RWPE2 (cell line): ENCODE measurements around the gene SHE.

Experiments
- ATAC-seq: fragments of 200-7000 bp; cut with Tn5 transposase; 3 replicates; pipeline ENCODE4 v1.9.1; 2021; ENCODE audit warnings: low read depth
- DNase-seq: peaks from one replicate; pipeline ENCODE4 v3.0.0-alpha.2; 2020; ENCODE audit warnings: low spot score
- H3K27ac ChIP-seq: fragments of 450-650 bp; 2 replicates; pipeline ENCODE4 v1.5.1; 2017; ENCODE audit warnings: mild to moderate bottlenecking; ENCODE audit not compliant: poor library complexity, severe bottlenecking
- H3K27me3 ChIP-seq: fragments of 250-450 bp; sonication (Bioruptor Pico); 2 replicates; pipeline ENCODE4 v1.5.1; 2021; ENCODE audit warnings: mild to moderate bottlenecking, moderate library complexity; ENCODE audit not compliant: insufficient read depth, poor library complexity, severe bottlenecking
- H3K36me3 ChIP-seq: fragments of 250-450 bp; sonication (Bioruptor Pico); 2 replicates; pipeline ENCODE4 v1.5.1; 2020; ENCODE audit warnings: low read depth, mild to moderate bottlenecking, moderate library complexity
- H3K4me1 ChIP-seq: fragments of 250-450 bp; sonication (Bioruptor Pico); 2 replicates; pipeline ENCODE4 v1.5.1; 2021; ENCODE audit warnings: mild to moderate bottlenecking, moderate library complexity; ENCODE audit not compliant: insufficient read depth, poor library complexity, severe bottlenecking
- H3K4me3 ChIP-seq: fragments of 250-450 bp; sonication (Bioruptor Pico); 2 replicates; pipeline ENCODE4 v1.5.1; 2021; ENCODE audit warnings: mild to moderate bottlenecking, moderate library complexity; ENCODE audit not compliant: severe bottlenecking
- H3K9me3 ChIP-seq: fragments of 250-450 bp; sonication (Bioruptor Pico); 2 replicates; pipeline ENCODE4 v1.5.1; 2021; ENCODE audit warnings: mild to moderate bottlenecking, moderate library complexity; ENCODE audit not compliant: severe bottlenecking
- TF ChIP-seq, protein P1 (sequence below): fragments of 450-650 bp; IDR thresholded peaks from one replicate; pipeline ENCODE4 v1.5.1; 2017; ENCODE audit warnings: mild to moderate bottlenecking, moderate library complexity; ENCODE audit not compliant: poor library complexity, severe bottlenecking

SHE gene

DNA sequence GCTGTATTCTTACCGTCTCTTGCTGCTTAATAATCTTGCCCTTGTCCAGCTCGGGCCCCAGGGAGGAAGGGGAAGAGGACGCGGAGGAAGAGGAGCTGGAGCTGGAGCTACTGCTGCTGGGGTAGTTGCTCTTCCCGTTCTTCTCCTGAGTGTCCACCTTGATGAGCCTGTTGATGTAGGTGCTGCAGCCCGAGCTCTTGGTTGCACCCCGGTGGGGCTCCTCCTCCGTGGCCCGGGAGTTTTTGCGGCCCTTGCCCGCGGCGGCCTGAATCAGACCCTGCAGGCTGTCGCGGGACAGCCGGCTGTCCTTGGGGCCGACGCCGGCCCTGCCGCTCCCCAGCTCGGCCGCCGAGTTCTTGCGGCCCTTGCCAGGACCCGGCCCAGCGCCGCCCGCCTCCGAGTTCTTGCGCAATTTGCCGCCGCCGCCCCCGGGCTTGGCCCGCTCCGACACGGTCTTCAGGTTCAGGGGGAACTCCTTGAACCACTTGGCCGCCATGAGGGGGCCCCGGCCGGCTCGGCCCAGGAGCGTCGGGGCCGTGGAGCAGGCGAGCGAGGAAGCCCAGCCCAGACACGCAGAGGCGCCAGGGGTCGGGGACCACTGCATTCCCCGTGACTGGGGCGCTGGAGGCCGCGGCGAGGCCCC is 668 bp downstream of the SHE start:
- TF ChIP-seq, protein P1, sequence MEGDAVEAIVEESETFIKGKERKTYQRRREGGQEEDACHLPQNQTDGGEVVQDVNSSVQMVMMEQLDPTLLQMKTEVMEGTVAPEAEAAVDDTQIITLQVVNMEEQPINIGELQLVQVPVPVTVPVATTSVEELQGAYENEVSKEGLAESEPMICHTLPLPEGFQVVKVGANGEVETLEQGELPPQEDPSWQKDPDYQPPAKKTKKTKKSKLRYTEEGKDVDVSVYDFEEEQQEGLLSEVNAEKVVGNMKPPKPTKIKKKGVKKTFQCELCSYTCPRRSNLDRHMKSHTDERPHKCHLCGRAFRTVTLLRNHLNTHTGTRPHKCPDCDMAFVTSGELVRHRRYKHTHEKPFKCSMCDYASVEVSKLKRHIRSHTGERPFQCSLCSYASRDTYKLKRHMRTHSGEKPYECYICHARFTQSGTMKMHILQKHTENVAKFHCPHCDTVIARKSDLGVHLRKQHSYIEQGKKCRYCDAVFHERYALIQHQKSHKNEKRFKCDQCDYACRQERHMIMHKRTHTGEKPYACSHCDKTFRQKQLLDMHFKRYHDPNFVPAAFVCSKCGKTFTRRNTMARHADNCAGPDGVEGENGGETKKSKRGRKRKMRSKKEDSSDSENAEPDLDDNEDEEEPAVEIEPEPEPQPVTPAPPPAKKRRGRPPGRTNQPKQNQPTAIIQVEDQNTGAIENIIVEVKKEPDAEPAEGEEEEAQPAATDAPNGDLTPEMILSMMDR, result no peak
- H3K27ac ChIP-seq, result no peak overlapping the region
- H3K4me3 ChIP-seq, result peak overlapping the region; percentile 10
- DNase-seq, result no peak
- no peaks in the 10 kb centered on the region for H3K9me3 ChIP-seq
- peaks cover 76% of the 10 kb centered on the region for H3K27me3 ChIP-seq
- peak; percentile 44; the same call in 2 of the 3 replicates for ATAC-seq
- H3K4me1 ChIP-seq, result no peaks in the 10 kb centered on the region
- no peaks in the 10 kb centered on the region for H3K36me3 ChIP-seq

DNA sequence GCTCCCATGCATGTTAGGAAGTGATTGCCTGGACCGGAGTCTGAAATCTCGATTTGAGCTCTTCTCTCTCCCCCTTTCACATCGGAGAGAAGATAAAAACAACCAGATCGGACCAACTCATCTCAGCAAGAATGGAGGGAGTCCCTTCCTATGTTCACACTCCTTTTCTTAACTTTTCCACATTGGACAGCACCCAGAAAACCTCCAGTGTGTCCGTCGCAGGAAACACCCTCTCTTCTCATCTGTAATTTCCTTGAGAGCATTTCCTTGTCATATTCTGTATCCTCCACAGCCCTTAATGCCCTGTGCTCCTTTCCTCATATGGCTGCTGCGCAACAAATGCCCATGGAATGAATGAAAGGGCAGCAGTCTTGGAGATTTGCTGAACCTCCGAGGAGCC is 1.7 kb downstream of the SHE start:
- no peak overlapping the region for H3K27ac ChIP-seq
- peaks cover 72% of the 10 kb centered on the region for H3K27me3 ChIP-seq

DNA sequence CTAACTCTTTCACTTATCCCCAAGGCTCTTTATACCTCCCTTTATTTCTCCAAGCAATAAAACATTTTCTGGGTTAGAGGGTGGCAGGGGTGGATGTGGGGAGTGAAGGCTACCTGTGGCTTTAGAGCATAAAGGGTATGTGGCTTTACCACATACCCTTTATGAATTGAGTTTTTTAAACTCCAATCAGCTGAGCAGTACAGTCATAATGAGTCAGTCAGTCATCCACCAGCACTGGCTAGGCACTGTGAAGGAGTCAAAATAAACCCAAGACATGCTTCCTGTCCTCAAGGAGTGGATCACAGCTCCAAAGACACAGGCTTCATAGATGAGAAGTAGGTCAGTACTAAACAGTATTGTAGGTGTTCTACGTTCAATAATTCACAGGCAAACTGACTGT is 2.8 kb downstream of the SHE start:
- TF ChIP-seq, protein P1, result no peak
- no peak overlapping the region for H3K27ac ChIP-seq
- no peak overlapping the region for H3K4me3 ChIP-seq
- DNase-seq, result no peak
- H3K27me3 ChIP-seq, result peaks cover 61% of the 10 kb centered on the region
- no peaks in the 10 kb centered on the region for H3K36me3 ChIP-seq
- ATAC-seq, result no peak
- no peaks in the 10 kb centered on the region for H3K4me1 ChIP-seq
- H3K9me3 ChIP-seq, result no peaks in the 10 kb centered on the region

More for the DNA sequence above, 1.7 kb downstream of the SHE start:
- H3K4me1 ChIP-seq, result no peaks in the 10 kb centered on the region
- no peaks in the 10 kb centered on the region for H3K9me3 ChIP-seq
- ATAC-seq (no peak), DNase-seq (no peak)
- no peak overlapping the region for H3K4me3 ChIP-seq
- no peaks in the 10 kb centered on the region for H3K36me3 ChIP-seq
- TF ChIP-seq, protein P1, result no peak

DNA sequence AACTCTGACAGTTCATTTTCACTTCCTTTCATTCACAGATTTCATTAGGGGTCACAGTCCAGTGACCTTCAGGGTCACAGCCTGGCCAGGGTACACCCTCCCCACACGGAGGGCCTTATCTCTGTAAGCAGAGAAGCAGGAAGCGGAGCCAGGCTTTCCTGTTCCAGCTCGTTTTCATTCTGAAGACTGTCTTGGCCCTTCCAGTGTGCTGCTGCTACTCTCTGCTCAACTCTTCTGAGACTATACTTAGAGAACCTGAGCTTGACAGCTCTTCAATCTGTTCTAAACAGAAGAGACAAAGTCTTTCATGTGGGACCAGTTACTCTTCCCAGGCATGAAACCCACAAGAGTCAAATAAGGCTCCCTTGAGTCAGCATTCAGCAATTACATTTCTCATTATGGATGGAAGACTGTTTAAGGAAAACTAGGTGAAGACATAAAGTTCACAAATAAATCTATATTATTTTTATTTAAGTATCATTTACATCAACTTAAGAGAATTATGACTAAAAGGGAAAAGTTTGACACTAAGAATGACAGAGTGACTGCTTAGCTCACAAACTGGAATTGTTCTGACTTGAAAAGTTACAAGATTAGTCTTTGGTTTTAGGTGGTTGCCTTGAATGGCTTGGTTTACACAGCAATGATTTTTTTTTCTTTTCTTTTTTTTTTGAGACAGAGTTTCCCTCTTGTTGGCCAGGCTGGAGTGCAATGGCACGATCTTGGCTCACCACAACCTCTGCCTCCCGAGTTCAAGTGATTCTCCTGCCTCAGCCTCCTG is 5.0 kb downstream of the SHE start:
- H3K27me3 ChIP-seq, result peaks cover 46% of the 10 kb centered on the region
- DNase-seq (no peak), ATAC-seq (no peak)
- no peak overlapping the region for H3K27ac ChIP-seq
- TF ChIP-seq, protein P1, result no peak
- H3K9me3 ChIP-seq, result no peaks in the 10 kb centered on the region
- no peak overlapping the region for H3K4me3 ChIP-seq
- no peaks in the 10 kb centered on the region for H3K4me1 ChIP-seq
- H3K36me3 ChIP-seq, result no peaks in the 10 kb centered on the region

DNA sequence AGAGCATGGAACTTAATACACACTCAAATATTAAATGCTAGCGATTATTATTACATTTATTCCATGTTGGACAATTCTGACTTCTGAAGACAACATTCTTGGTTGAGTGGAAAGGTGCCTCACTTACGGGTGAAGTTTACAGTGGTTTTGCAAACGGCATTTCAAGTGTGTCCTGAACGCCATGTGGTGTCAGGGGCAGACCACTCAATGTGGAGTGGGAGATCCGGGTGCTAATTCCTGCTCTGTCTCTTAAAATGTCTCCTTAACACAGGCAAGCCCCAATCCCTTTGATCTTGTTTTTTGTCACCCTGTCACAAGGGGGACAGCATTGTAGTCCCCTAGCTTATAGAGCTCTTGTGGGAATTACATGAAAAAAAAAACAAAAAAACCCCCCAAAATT is 5.8 kb downstream of the SHE start:
- H3K27ac ChIP-seq, result no peak overlapping the region
- H3K4me1 ChIP-seq, result no peaks in the 10 kb centered on the region
- no peak overlapping the region for H3K4me3 ChIP-seq
- no peaks in the 10 kb centered on the region for H3K36me3 ChIP-seq
- TF ChIP-seq, protein P1, result no peak
- ATAC-seq (no peak), DNase-seq (no peak)
- H3K27me3 ChIP-seq, result peaks cover 44% of the 10 kb centered on the region
- H3K9me3 ChIP-seq, result no peaks in the 10 kb centered on the region
